Osteoblast (primary cell): ENCODE measurements around the gene NATD1. TPM values are rescaled to one million over a fixed set of nuclear protein-coding genes. Genes with fewer than 3 reads are reported as not detected.

Experiments used
- DNase-seq: peaks from one replicate; pipeline ENCODE4 v3.0.0; 2011; ENCODE audit warnings: low spot score, mixed read lengths; ENCODE audit not compliant: insufficient read length; ENCODE audit errors: missing footprints
- H2AFZ ChIP-seq: 2 replicates; pipeline ENCODE4 v1.6.0; 2011; ENCODE audit warnings: mild to moderate bottlenecking, low read length
- H3K27ac ChIP-seq: 2 replicates; pipeline ENCODE4 v1.5.1; 2011; ENCODE audit warnings: mild to moderate bottlenecking, low read depth, low read length, moderate library complexity
- H3K27me3 ChIP-seq: 2 replicates; pipeline ENCODE4 v1.6.0; 2012; ENCODE audit warnings: mild to moderate bottlenecking, control low read depth, inconsistent platforms, low read length, moderate library complexity; ENCODE audit not compliant: insufficient read depth
- H3K36me3 ChIP-seq: 2 replicates; pipeline ENCODE4 v1.5.1; 2011; ENCODE audit warnings: mild to moderate bottlenecking, low read length, control low read depth, moderate library complexity; ENCODE audit not compliant: insufficient read depth
- H3K4me1 ChIP-seq: 2 replicates; pipeline ENCODE4 v1.5.1; 2011; ENCODE audit warnings: mild to moderate bottlenecking, low read length, control low read depth, moderate library complexity; ENCODE audit not compliant: insufficient read depth
- H3K4me2 ChIP-seq: 2 replicates; pipeline ENCODE4 v1.6.0; 2011; ENCODE audit warnings: mild to moderate bottlenecking, low read length; ENCODE audit not compliant: insufficient read depth
- H3K4me3 ChIP-seq: fragments of 200-600 bp; sonication (generic); 3 replicates; pipeline ENCODE4 v1.5.1; 2012; ENCODE audit warnings: mild to moderate bottlenecking, low read length, inconsistent platforms; ENCODE audit not compliant: insufficient read depth
- H3K79me2 ChIP-seq: 2 replicates; pipeline ENCODE4 v1.6.0; 2012; ENCODE audit warnings: mild to moderate bottlenecking, low read length, control low read depth, inconsistent platforms; ENCODE audit not compliant: insufficient read depth
- H3K9me3 ChIP-seq: 2 replicates; pipeline ENCODE4 v1.5.1; 2011; ENCODE audit warnings: low read depth, low read length, control low read depth
- H4K20me1 ChIP-seq: 2 replicates; pipeline ENCODE4 v1.6.0; 2012; ENCODE audit warnings: mild to moderate bottlenecking, low read length, control low read depth; ENCODE audit not compliant: insufficient read depth
- total RNA-seq: library from RNA; depleted of rRNA; stranded (reverse); fragments of >200 nt; gene quantifications from 2 replicates; pipeline ENCODE4 v1.2.3, GENCODE V29; 2012
- TF ChIP-seq, protein P1 (sequence below): IDR thresholded peaks from 2 replicates; pipeline ENCODE4 v1.5.1; 2011; ENCODE audit warnings: mild to moderate bottlenecking, low read depth, low read length, moderate library complexity; ENCODE audit errors: extremely low read depth

NATD1 gene
- total RNA-seq, 1 donor, result 15.2 TPM

DNA sequence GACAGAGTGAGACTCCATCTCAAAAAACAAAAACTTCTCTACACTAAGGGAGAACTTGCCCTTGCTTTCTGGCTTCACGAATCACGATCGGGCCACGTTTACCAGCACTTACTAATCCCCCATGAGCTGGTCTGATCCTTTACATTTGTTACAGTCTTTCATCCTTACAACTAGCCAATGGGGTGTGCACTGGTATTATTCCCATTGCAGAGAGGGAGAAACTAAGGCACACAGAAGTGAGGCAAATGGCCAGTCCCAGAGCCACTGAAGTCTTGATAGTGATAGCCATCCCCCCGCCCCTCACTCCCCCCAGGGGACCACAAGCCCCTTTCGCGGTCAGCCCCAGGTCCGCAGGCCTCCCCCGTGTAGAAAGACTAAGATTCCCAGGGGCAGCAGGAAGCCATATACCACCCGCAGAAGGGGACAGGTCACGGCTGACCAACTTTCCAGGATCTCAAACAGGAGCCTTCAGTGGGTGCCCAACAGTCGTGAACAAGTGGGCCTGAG lies 868 bp downstream of the NATD1 start:
- Histone ChIP-seq H3K4me1 (peaks cover 16% of the 10 kb centered on the region), H3K79me2 (no peaks in the 10 kb centered on the region), H3K4me2 (peak overlapping the region; percentile 77), H3K9me3 (no peaks in the 10 kb centered on the region), H3K36me3 (no peaks in the 10 kb centered on the region), H3K27ac (no peak overlapping the region), H3K4me3 (peak overlapping the region; percentile 75), H3K27me3 (no peaks in the 10 kb centered on the region), H2AFZ (no peak overlapping the region), H4K20me1 (peaks cover 13% of the 10 kb centered on the region)
- TF ChIP-seq, protein P1, sequence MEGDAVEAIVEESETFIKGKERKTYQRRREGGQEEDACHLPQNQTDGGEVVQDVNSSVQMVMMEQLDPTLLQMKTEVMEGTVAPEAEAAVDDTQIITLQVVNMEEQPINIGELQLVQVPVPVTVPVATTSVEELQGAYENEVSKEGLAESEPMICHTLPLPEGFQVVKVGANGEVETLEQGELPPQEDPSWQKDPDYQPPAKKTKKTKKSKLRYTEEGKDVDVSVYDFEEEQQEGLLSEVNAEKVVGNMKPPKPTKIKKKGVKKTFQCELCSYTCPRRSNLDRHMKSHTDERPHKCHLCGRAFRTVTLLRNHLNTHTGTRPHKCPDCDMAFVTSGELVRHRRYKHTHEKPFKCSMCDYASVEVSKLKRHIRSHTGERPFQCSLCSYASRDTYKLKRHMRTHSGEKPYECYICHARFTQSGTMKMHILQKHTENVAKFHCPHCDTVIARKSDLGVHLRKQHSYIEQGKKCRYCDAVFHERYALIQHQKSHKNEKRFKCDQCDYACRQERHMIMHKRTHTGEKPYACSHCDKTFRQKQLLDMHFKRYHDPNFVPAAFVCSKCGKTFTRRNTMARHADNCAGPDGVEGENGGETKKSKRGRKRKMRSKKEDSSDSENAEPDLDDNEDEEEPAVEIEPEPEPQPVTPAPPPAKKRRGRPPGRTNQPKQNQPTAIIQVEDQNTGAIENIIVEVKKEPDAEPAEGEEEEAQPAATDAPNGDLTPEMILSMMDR, result no peak
- DNase-seq, result peak; percentile 73

DNA sequence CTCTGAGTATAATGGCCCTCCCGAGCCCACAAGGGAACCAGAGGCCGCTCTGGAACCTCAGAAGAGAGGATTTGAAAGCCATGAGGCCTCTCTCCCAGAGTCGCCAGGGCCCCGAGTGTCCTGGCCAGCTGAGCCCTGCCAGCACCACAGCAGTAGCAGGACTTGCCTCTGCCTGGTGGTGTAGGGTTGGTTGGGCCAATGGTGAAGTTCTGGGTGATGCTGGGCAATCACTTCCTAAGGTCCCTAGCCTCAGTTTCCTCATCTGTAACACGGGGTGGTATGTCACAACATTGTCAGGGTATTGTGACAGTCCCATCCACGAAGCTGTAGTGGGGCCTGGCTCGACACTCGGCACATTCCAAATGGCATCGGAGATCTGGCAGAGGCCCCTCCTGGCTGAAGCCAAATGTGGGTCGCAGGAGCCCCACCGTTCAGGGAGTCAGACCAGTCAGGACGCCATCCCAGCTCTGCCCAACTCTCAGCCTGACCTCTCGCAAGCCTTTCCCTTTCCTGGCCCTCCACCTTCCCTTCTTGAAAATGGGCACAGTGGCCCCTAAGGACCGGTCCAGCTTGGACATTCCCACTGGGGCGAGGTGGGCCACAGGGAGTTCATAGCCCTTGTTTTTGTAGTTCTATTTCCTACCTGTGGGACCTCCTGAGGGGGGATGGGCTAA lies 1.7 kb downstream of the NATD1 start:
- Histone ChIP-seq H3K79me2 (no peaks in the 10 kb centered on the region), H3K4me2 (peak overlapping the region; percentile 77), H3K9me3 (no peaks in the 10 kb centered on the region), H3K27me3 (no peaks in the 10 kb centered on the region), H4K20me1 (peaks cover 18% of the 10 kb centered on the region), H3K4me3 (no peak overlapping the region), H3K36me3 (no peaks in the 10 kb centered on the region), H3K27ac (no peak overlapping the region), H3K4me1 (peaks cover 16% of the 10 kb centered on the region), H2AFZ (no peak overlapping the region)
- TF ChIP-seq, protein P1, result no peak
- peak; percentile 58 for DNase-seq

DNA sequence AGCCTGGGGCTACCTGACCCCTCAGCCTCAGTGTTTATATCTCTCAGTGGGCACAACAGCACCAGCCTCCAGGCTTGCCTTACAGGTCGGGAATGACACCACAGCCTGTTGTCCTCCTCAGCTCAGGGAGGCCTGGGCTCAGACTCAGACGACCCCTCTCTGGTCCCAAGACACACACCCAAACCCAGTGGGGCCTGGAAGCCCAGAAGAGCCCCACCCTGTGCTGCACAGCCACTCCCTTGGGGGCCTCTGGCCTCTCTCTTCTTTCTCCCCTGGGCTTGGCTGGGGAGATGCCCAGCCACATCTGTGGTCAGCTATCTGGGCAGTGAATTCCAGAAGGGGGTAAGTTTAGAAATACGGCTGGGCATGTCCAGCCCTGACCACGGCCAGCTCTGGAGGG lies 2.4 kb downstream of the NATD1 start:
- H2AFZ ChIP-seq, result no peak overlapping the region
- no peak overlapping the region for H3K27ac ChIP-seq
- no peak overlapping the region for H3K4me3 ChIP-seq
- TF ChIP-seq, protein P1, result no peak
- H3K4me2 ChIP-seq, result peak overlapping the region; percentile 2
- H3K9me3 ChIP-seq, result no peaks in the 10 kb centered on the region
- no peaks in the 10 kb centered on the region for H3K27me3 ChIP-seq
- peaks cover 16% of the 10 kb centered on the region for H3K4me1 ChIP-seq
- peak; percentile 86 for DNase-seq
- H3K79me2 ChIP-seq, result no peaks in the 10 kb centered on the region
- H3K36me3 ChIP-seq, result no peaks in the 10 kb centered on the region
- H4K20me1 ChIP-seq, result peaks cover 18% of the 10 kb centered on the region

DNA sequence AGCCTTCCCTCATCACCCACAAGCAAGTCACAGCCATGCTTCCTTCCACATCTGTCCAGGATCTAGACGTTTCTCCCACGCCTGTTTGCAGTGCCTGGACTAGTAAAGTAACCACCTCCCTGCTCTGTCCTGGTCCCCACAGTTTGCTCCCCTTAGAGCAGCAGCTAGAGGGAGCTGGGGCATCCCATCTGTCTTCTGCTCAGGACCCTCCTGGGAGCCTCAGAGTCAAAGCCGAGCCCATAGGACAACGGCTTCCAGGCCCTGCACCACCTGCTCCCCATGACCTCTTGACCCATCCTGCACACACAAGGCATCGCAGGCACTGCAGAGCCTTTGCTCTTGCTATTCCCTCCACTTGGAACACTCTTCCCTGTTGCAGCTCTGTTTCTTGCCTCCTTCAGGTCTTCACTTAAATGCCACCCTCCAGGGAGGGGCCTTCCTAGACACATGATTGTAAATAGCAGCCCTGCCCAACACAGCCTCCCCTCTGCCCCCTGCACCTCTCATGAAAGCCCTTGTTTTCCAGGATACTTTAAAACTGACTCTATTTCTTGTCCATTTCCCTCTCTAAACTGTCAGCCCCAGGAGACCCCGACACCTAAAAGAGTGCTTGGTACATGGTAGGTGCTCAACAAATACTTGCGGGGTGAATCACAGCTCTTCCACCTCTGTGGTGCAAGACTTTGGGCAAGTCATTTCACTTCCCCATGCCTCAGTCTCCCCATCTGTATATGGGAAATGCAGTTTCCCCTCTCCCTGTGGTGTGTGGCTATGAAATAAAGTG lies 3.1 kb downstream of the NATD1 start:
- TF ChIP-seq, protein P1, result no peak

More for the DNA sequence above, 3.1 kb downstream of the NATD1 start:
- H3K4me3 ChIP-seq, result no peak overlapping the region
- no peak overlapping the region for H3K4me2 ChIP-seq
- no peaks in the 10 kb centered on the region for H3K79me2 ChIP-seq
- H3K4me1 ChIP-seq, result peaks cover 16% of the 10 kb centered on the region
- peak; percentile 69 for DNase-seq
- H3K9me3 ChIP-seq, result no peaks in the 10 kb centered on the region
- H4K20me1 ChIP-seq, result peaks cover 18% of the 10 kb centered on the region
- no peaks in the 10 kb centered on the region for H3K36me3 ChIP-seq
- H3K27ac ChIP-seq, result no peak overlapping the region
- H3K27me3 ChIP-seq, result no peaks in the 10 kb centered on the region
- no peak overlapping the region for H2AFZ ChIP-seq
